ENCODE data around the gene WDR82.

DNA sequence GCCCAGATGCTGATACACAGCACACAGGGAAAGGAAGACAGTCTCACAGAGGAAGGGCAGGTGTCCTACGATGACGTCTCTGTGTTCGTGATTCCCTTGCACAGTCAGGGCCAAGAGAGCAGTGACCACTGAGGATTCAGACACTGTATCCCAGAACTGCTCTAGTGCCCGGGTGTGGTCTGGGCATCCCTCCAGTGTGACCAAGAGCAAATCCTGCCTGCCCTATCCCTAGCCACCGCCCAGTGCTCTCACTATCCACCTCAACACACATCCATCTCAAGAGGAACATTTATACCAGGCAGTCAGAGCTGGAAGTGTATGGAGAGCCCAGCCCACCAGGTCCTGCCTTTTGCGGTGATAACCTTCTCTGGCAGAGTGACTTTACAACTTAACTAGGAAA lies 28.8 kb downstream of the WDR82 start:
- no peak for TF ChIP-seq POLR2A (IDR thresholded peaks at IDR 0.05)
- TF ChIP-seq EP300 (IDR thresholded peaks at IDR 0.05) = no peak

Measured in upper lobe of left lung (tissue), 4 donors.